Nephron progenitor cell (in vitro differentiated cells): ENCODE data around the gene MARCHF3.

ENCODE experiments used
- DNase-seq: peaks from one replicate; pipeline ENCODE4 v3.0.0; 2021
- H3K27ac Mint-ChIP-seq: 2 replicates; pipeline ENCODE4 v1.8.0; 2021; ENCODE audit warnings: mild to moderate bottlenecking, moderate library complexity, mixed read lengths
- H3K27me3 Mint-ChIP-seq: 2 replicates; pipeline ENCODE4 v1.8.0; 2021; ENCODE audit warnings: mild to moderate bottlenecking, low read depth, mixed read lengths; ENCODE audit not compliant: poor library complexity
- H3K36me3 Mint-ChIP-seq: 2 replicates; pipeline ENCODE4 v1.8.0; 2021; ENCODE audit warnings: low read depth, mixed read lengths
- H3K4me1 Mint-ChIP-seq: 2 replicates; pipeline ENCODE4 v1.8.0; 2021; ENCODE audit warnings: mixed read lengths
- H3K4me3 Mint-ChIP-seq: 2 replicates; pipeline ENCODE4 v1.8.0; 2021; ENCODE audit warnings: mild to moderate bottlenecking, moderate library complexity, mixed read lengths
- H3K9me3 Mint-ChIP-seq: 2 replicates; pipeline ENCODE4 v1.8.0; 2021; ENCODE audit warnings: mild to moderate bottlenecking, moderate library complexity, mixed read lengths
- CTCF ChIP-seq: fragments of 200-600 bp; sonication (generic); IDR thresholded peaks from 2 replicates; pipeline ENCODE4 v1.5.0; 2021; ENCODE audit warnings: antibody characterized with exemption

Gene MARCHF3

GRCh38 chr5:126982926-126983873, 47.2 kb downstream of the MARCHF3 start:
- Mint-ChIP-seq H3K4me3 (no peak overlapping the region), H3K27me3 (no peaks in the 10 kb centered on the region), H3K4me1 (peaks cover 16% of the 10 kb centered on the region), H3K9me3 (no peaks in the 10 kb centered on the region), H3K27ac (peak overlapping the region; percentile 52), H3K36me3 (no peaks in the 10 kb centered on the region)
- DNase-seq: peak; percentile 5
- no peak for TF ChIP-seq CTCF

GRCh38 chr5:126982202-126982601, 48.2 kb downstream of the MARCHF3 start:
- no peaks in the 10 kb centered on the region for H3K36me3 Mint-ChIP-seq
- DNase-seq: no peak
- no peak overlapping the region for H3K4me3 Mint-ChIP-seq
- peaks cover 4% of the 10 kb centered on the region for H3K27me3 Mint-ChIP-seq
- H3K27ac Mint-ChIP-seq: no peak overlapping the region
- no peaks in the 10 kb centered on the region for H3K9me3 Mint-ChIP-seq
- no peak for TF ChIP-seq CTCF
- H3K4me1 Mint-ChIP-seq: peaks cover 16% of the 10 kb centered on the region

- Mint-ChIP-seq H3K4me3 (no peak overlapping the region), H3K9me3 (no peaks in the 10 kb centered on the region), H3K27me3 (peaks cover 5% of the 10 kb centered on the region), H3K27ac (no peak overlapping the region), H3K4me1 (peaks cover 16% of the 10 kb centered on the region), H3K36me3 (no peaks in the 10 kb centered on the region)
- no peak for TF ChIP-seq CTCF
- no peak for DNase-seq
Measured at GRCh38 chr5:126981701-126982100, 48.7 kb downstream of the MARCHF3 start.

- Mint-ChIP-seq H3K27ac (no peak overlapping the region), H3K9me3 (no peaks in the 10 kb centered on the region), H3K4me1 (peaks cover 16% of the 10 kb centered on the region), H3K4me3 (no peak overlapping the region), H3K36me3 (no peaks in the 10 kb centered on the region), H3K27me3 (peaks cover 7% of the 10 kb centered on the region)
- TF ChIP-seq CTCF: no peak
- no peak for DNase-seq
Measured at GRCh38 chr5:126981222-126981621, 49.1 kb downstream of the MARCHF3 start.

GRCh38 chr5:126978258-126978657, 52.1 kb downstream of the MARCHF3 start:
- H3K27me3 Mint-ChIP-seq: peaks cover 7% of the 10 kb centered on the region
- no peak for TF ChIP-seq CTCF
- no peaks in the 10 kb centered on the region for H3K9me3 Mint-ChIP-seq
- no peaks in the 10 kb centered on the region for H3K36me3 Mint-ChIP-seq
- peaks cover 13% of the 10 kb centered on the region for H3K4me1 Mint-ChIP-seq
- no peak overlapping the region for H3K27ac Mint-ChIP-seq
- H3K4me3 Mint-ChIP-seq: no peak overlapping the region
- DNase-seq: no peak
